ENCODE results near the gene PARP1. TPM values are rescaled to one million over a fixed set of nuclear protein-coding genes. Genes with fewer than 3 reads are reported as not detected.

Gene PARP1
- total RNA-seq = 130 TPM

GRCh38 chr1:226407497-226408284 lies at the start of gene PARP1:
PARP1 (minus strand) TSS chr1:226408093; CDS start chr1:226407929, 164 bp downstream.

Other genes with a start within 250 kb of the PARP1 start
- 52.4 TPM for gene ACBD3, start 221.4 kb downstream of the PARP1 start, total RNA-seq
- not detected for gene MIXL1, start 184.4 kb downstream of the PARP1 start, total RNA-seq
- 11.3 TPM for gene LIN9, start 98.9 kb downstream of the PARP1 start, total RNA-seq
- gene STUM, start 140.7 kb upstream of the PARP1 start, total RNA-seq = 15.5 TPM

All from diencephalon (tissue), 1 donor.